PC-3 (cell line): ENCODE data around the gene PRR14.
A peak's percentile ranks its signal among the peaks of the same experiment; 100 is the strongest.

Source experiments
- EZH2 ChIP-seq: fragments of 300-600 bp; sonication (generic); IDR thresholded peaks from one replicate; pipeline ENCODE4 v1.6.1; 2017; ENCODE audit warnings: antibody characterized with exemption, mild to moderate bottlenecking, low read length; ENCODE audit not compliant: unreplicated experiment
- TF ChIP-seq, protein P1 (sequence below): fragments of 300-600 bp; sonication (generic); conservative IDR thresholded peaks from 2 replicates; pipeline ENCODE4 v1.5.1; 2017; ENCODE audit warnings: antibody characterized with exemption, low read depth, mild to moderate bottlenecking, low read length

DNA sequence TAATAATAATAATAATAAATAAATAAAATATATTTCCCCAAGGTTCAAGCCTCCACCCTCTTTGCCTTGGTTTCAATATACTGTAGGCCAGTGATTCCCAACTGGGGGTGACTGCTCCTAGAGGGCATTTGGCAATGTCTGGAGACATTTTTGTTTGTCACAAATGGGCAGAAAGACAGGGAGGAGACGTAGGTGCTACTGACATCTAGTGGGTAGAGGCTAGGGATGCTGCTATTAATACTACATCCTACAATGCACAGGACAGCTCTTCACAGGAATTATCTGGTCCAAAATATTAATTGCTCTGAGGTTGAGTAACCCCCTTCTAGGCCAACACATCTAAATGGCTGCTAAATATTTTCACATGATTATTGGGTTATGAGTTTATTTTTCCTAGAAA, 12.8 kb upstream of the PRR14 start:
- TF ChIP-seq, protein P1, sequence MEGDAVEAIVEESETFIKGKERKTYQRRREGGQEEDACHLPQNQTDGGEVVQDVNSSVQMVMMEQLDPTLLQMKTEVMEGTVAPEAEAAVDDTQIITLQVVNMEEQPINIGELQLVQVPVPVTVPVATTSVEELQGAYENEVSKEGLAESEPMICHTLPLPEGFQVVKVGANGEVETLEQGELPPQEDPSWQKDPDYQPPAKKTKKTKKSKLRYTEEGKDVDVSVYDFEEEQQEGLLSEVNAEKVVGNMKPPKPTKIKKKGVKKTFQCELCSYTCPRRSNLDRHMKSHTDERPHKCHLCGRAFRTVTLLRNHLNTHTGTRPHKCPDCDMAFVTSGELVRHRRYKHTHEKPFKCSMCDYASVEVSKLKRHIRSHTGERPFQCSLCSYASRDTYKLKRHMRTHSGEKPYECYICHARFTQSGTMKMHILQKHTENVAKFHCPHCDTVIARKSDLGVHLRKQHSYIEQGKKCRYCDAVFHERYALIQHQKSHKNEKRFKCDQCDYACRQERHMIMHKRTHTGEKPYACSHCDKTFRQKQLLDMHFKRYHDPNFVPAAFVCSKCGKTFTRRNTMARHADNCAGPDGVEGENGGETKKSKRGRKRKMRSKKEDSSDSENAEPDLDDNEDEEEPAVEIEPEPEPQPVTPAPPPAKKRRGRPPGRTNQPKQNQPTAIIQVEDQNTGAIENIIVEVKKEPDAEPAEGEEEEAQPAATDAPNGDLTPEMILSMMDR: peak; percentile 69
- no peak for TF ChIP-seq EZH2
